Liver (tissue), 3 donors: Measurements from ENCODE around the gene FGD1.

Source experiments
- CTCF ChIP-seq: fragments of 150-350 bp; IDR thresholded peaks from 2 replicates; pipeline ENCODE4 v1.5.1; 2017; ENCODE audit warnings: improper control_type of control experiment, low read depth, low read length; ENCODE audit not compliant: missing input control
- EGR1 ChIP-seq, 2 donors: IDR thresholded peaks; 2 replicates each; pipeline ENCODE4 v1.6.1; 2016 to 2018; ENCODE audit warnings: antibody characterized with exemption in 2 of 2, low read depth in 2 of 2
- GABPA ChIP-seq, 2 donors: IDR thresholded peaks in 1 of 2; conservative IDR thresholded peaks in 1 of 2; 2 replicates each; pipeline ENCODE4 v1.6.1; 2016; ENCODE audit warnings: antibody characterized with exemption in 2 of 2, mild to moderate bottlenecking in 1 of 2, moderate library complexity in 1 of 2
- MAX ChIP-seq: IDR thresholded peaks from 2 replicates; pipeline ENCODE4 v1.6.1; 2016; ENCODE audit warnings: antibody characterized with exemption
- SP1 ChIP-seq: IDR thresholded peaks from 2 replicates; pipeline ENCODE4 v1.6.1; 2018; ENCODE audit warnings: antibody characterized with exemption, mild to moderate bottlenecking
- TAF1 ChIP-seq: conservative IDR thresholded peaks from 2 replicates; pipeline ENCODE4 v1.6.1; 2016; ENCODE audit warnings: antibody characterized with exemption, mild to moderate bottlenecking
- YY1 ChIP-seq: IDR thresholded peaks from 2 replicates; pipeline ENCODE4 v1.6.1; 2016; ENCODE audit warnings: antibody characterized with exemption, mild to moderate bottlenecking
- donor health status: healthy.
- donor health status: healthy.

GRCh38 chrX:54496936-54497335 lies 902 bp upstream of the FGD1 start:
- no peak for TF ChIP-seq MAX
- TF ChIP-seq TAF1, result no peak
- TF ChIP-seq CTCF, result no peak
- TF ChIP-seq YY1, result no peak
- TF ChIP-seq GABPA (IDR thresholded peaks at IDR 0.05 in 1 of 2, conservative IDR thresholded peaks at IDR 0.05 in 1 of 2), result no peak
- no peak for TF ChIP-seq SP1
- no peak for TF ChIP-seq EGR1 (IDR thresholded peaks at IDR 0.05; ENCODE audit: low read depth in 2 of 2)
